Stimulated activated CD8-positive, alpha-beta memory T cell treated with anti-CD3 and anti-CD28 coated beads, Interleukin-15, amount 100 ng/mL, for 24 hours (primary cell): ENCODE data around the gene SMARCAD1.

ENCODE experiments used
- DNase-seq: peaks from one replicate; pipeline ENCODE4 v3.0.0-alpha.2; 2020; ENCODE audit warnings: low read depth

The SMARCAD1 gene

GRCh38 chr4:94207469-94208224, at the start of gene SMARCAD1:
Gene SMARCAD1 (plus strand): TSS chr4:94207865. CDS start chr4:94208395, 530 bp downstream.
- DNase-seq, result peak; percentile 67

- no peak for DNase-seq
These were observed 48.8 kb upstream of the SMARCAD1 start for GRCh38 chr4:94158883-94159282.

DNA sequence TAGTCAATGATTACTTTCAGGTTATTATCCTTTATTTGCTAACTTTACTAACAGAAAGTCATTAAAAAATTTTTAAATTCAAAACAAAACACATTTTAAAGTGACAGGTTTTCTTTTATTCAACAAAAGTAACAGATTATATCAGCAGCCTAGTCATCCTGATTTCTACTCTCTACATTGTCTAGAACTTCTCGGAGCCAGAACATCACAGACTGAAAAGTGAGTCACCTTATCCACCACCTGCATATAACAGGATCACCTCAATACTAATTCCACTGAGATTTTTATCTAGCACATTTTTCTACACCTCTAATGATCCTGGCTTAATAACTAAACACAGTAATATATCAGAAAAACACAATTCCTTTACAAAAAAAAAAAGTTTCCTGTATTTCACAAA, 47.9 kb upstream of the SMARCAD1 start:
- DNase-seq, result no peak

DNA sequence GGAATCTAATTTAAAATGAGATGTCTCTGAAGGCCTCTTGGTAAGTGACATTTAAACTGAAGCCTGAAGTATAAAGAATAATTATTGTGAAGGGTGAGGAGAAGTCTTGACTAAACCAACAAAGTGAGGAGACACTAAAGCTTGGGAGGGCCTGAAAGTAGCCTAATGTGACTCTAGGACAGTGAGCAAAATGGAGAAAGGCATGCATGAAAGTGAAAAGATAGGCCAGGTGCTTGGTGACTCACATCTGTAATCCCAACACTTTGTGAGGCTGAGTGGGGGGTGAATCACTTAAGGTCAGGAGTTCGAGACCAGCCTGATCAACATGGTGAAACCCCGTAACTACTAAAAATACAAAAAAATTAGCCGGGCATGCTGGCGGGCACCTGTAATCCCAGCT, 46.9 kb upstream of the SMARCAD1 start:
- no peak for DNase-seq

DNA sequence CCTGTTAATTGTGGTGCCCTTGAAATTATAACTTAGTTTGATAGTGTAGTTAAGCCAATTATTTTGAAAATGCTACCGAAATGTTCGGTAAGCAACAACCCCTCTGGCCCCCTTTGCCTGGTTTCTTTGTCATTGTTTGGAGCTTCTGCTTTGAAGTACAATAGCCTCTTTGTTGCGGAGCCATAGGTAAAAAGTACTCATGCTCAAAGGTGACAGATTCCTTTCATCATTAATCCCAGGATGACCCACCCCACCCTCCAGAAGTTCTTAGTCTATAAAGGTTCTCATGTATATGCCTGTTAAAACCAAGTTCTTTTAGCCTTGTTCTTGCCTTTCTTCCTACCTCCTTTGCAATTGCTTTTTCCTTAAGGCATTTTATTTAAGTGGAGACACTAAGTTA, 42.4 kb upstream of the SMARCAD1 start:
- no peak for DNase-seq

GRCh38 chr4:94168321-94168720, 39.3 kb upstream of the SMARCAD1 start:
- no peak for DNase-seq

GRCh38 chr4:94169803-94170372, 37.8 kb upstream of the SMARCAD1 start:
- no peak for DNase-seq

GRCh38 chr4:94171616-94172015, 36.0 kb upstream of the SMARCAD1 start:
- DNase-seq, result no peak

DNA sequence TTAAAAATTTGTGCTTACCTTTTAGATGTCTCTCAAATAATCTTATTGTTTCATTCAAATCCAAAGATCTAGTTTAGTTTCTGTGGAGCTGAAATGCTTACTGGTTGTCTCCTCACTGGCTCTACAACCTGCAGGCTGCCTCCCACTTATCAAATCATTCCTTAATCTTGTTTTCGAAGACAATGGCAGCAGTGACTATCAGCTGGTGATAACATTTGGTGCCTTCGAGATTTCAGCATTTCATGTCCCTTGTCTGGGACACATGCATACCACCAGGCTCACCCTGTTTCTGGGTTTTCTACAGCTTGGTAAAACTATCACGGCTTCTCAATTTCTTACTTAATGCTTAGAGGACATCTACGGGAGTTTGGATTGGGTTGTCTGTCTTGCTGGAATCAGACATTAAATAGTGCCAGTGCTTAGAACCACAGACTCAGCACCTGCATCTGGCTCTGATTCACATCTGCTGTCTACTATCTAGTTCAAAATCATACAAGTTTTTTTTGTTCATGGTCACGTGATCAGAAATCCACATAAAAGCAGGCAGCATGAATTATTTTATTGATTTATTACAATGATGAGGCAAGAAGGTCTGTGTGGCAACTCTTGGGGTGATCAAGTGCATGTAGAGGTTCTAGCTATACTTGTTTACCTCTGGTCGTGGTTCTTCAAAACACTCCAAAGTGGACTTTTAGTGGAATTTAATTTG, 32.0 kb upstream of the SMARCAD1 start:
- DNase-seq, result no peak

- no peak for DNase-seq
These were observed 29.8 kb upstream of the SMARCAD1 start for GRCh38 chr4:94177822-94178221.

- DNase-seq, result no peak
These were observed 25.9 kb upstream of the SMARCAD1 start for GRCh38 chr4:94181815-94182214.

GRCh38 chr4:94202769-94203168, 4.9 kb upstream of the SMARCAD1 start:
- no peak for DNase-seq

GRCh38 chr4:94208266-94208665, 601 bp downstream of the SMARCAD1 start:
- DNase-seq, result no peak

DNA sequence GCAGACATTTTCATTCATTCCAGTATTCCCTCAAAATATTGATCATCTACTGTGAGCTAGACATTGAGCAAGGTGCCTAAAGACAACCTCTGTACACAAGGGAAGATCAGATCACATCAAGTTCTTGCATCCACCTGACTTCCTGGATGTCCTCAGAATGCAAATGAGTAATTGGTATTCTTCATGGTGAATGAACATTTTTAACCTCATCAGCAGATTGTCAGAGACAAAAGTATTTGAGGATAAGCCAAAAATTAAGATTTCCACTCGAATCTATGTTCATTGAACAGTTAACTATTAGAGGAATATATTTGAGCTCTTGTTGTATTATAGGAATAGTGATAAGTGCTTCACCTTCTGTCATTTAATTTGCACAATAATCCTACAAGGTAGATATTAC, 1.3 kb downstream of the SMARCAD1 start:
- no peak for DNase-seq

GRCh38 chr4:94211861-94212260, 4.2 kb downstream of the SMARCAD1 start:
- DNase-seq, result no peak

GRCh38 chr4:94214703-94215319, 7.1 kb downstream of the SMARCAD1 start:
- DNase-seq, result no peak

GRCh38 chr4:94216394-94216793, 8.7 kb downstream of the SMARCAD1 start:
- DNase-seq, result no peak

DNA sequence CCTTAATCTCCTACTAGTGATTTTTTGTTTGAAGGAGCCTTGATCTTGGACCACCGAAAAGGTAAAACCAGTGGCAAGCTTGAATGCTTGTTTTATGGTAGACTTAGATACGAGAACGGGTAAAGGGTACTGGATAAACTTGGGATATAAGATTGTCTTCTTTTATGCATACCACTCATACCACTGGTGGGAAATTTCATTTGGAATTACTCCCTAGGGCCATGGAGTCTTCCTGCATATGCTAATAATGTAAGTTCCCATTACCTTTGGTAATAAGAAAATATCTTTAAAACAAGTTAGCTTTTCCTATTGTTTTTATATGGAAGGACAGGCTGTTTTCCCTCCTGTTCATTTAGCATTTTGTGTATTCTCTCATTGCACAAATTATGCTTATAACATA, 11.7 kb downstream of the SMARCAD1 start:
- no peak for DNase-seq

- DNase-seq, result no peak
These were observed 14.3 kb downstream of the SMARCAD1 start for GRCh38 chr4:94221916-94222315.

DNA sequence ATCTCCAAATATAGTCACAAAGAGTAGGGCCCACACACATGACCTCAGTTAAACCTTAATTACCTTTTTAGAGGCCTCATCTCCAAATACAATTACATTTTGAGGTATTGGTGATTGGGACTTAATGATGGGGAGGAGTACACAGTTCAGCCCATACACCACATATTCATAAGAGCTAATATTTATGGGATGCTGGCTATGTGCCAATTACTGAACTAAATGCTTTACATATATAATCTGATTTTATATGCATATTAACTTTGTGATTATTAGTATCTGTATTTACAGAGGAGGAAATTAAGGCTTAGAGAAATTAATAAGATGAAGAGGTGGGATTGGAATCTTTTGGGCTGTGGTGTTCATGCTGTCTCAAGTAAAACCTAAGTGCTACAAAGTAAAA, 17.8 kb downstream of the SMARCAD1 start:
- DNase-seq, result no peak

DNA sequence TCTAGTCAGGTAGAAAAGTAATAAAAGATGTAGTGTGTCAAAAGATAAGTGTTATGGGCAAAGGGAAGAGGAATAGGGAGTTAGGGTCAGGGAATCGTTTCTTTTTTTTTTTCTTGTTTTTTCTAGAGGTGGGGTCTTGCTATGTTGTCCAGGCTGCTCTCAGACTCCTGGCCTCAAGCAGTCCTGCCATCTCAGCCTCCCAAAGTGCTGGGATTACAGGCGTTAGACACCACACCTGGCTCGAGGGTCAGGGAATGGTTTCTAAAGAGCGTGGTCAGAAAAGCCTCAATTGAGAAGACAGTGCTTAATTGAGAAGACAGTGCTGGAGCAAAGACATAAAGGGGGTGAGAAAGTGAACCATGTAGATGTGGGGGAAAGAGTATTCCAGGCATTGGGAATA, 19.1 kb downstream of the SMARCAD1 start:
- no peak for DNase-seq

DNA sequence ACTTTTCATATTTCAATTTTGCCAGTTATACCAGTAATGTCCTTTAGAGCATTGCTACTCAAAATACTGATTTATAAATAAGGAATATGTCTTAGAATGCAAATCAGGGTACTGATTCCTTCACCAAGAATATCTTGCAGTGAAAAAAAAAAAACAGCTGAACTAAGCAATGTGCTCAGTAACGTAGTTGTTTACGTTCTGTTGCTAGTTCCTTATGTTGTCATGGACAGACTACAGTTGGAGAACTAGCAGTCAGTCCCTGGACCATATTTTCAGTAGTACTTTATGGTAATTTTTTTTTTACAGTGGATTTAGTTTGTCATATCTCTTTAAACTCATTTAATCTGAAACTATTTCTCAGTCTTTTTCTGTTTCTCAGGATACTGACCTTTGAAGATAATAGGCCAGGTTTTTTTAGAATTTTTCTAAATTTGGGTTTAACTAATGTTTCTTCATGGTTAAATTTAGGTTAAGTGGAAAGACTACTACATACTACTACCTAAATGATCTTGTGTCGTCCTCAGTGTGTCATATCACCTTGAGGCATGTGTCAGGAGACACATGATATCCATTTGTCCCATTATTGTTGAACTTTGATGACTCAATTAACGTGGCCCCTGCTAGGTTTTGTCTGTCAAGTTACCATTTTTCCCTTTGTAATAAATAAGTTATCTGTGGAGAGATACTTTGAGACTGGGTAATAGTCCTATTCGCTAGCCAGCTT, 21.0 kb downstream of the SMARCAD1 start:
- DNase-seq, result no peak
